H9 (cell line): ENCODE measurements around the gene INTS1. TPM values are rescaled to one million over a fixed set of nuclear protein-coding genes. Genes with fewer than 3 reads are reported as not detected.
"Not testable (repeated sequence)": the region's sequence is repeated elsewhere in the genome, so short reads cannot be mapped to it uniquely, and the experiment has no call there.

Source experiments
- DNase-seq: peaks from one replicate; pipeline ENCODE4 v3.0.0-alpha.2; 2017
- H2AFZ ChIP-seq: one replicate; pipeline ENCODE4 v1.6.1; 2013; ENCODE audit warnings: mild to moderate bottlenecking, low read length, control low read depth, moderate library complexity
- H2AK5ac ChIP-seq: 2 replicates; pipeline ENCODE4 v1.6.1; 2013; ENCODE audit warnings: low read length, control low read depth, mixed read lengths; ENCODE audit not compliant: insufficient read length
- H2BK120ac ChIP-seq: one replicate; pipeline ENCODE4 v1.6.1; 2013; ENCODE audit warnings: low read depth, mild to moderate bottlenecking, low read length, control low read depth, inconsistent platforms; ENCODE audit not compliant: poor library complexity, severe bottlenecking
- H2BK12ac ChIP-seq: 2 replicates; pipeline ENCODE4 v1.6.1; 2013; ENCODE audit warnings: low read length, control low read depth, mixed read lengths, low read depth; ENCODE audit not compliant: insufficient read length
- H2BK15ac ChIP-seq: 2 replicates; pipeline ENCODE4 v1.6.1; 2013; ENCODE audit warnings: low read depth, low read length, control low read depth
- H2BK20ac ChIP-seq: one replicate; pipeline ENCODE4 v1.6.1; 2013; ENCODE audit warnings: low read depth, mild to moderate bottlenecking, low read length, control low read depth, inconsistent platforms; ENCODE audit not compliant: poor library complexity, severe bottlenecking
- H2BK5ac ChIP-seq: 2 replicates; pipeline ENCODE4 v1.6.1; 2013; ENCODE audit warnings: low read length, control low read depth, mixed read lengths; ENCODE audit not compliant: insufficient read length
- H3K14ac ChIP-seq: 2 replicates; pipeline ENCODE4 v1.6.1; 2013; ENCODE audit warnings: low read length, control low read depth; ENCODE audit not compliant: insufficient read depth
- H3K18ac ChIP-seq: 2 replicates; pipeline ENCODE4 v1.6.1; 2013; ENCODE audit warnings: low read depth, mild to moderate bottlenecking, mixed read lengths, low read length, control low read depth; ENCODE audit not compliant: insufficient read length
- H3K23ac ChIP-seq: 2 replicates; pipeline ENCODE4 v1.6.1; 2013; ENCODE audit warnings: low read length, control low read depth, mixed read lengths, low read depth; ENCODE audit not compliant: insufficient read length
- H3K23me2 ChIP-seq: 2 replicates; pipeline ENCODE4 v1.6.1; 2013; ENCODE audit warnings: low read depth, mild to moderate bottlenecking, mixed read lengths, low read length, control low read depth; ENCODE audit not compliant: insufficient read length, poor library complexity, severe bottlenecking
- H3K27ac ChIP-seq: 2 replicates; pipeline ENCODE4 v1.5.1; 2013; ENCODE audit warnings: low read length, control low read depth, mixed read lengths, low read depth; ENCODE audit not compliant: insufficient read length
- H3K27me3 ChIP-seq: 2 replicates; pipeline ENCODE4 v1.6.1; 2013; ENCODE audit warnings: low read length, control low read depth, inconsistent platforms; ENCODE audit not compliant: insufficient read depth
- H3K4ac ChIP-seq: 2 replicates; pipeline ENCODE4 v1.6.1; 2013; ENCODE audit warnings: low read depth, mild to moderate bottlenecking, control low read depth, inconsistent platforms, low read length, moderate library complexity
- H3K4me1 ChIP-seq: 2 replicates; pipeline ENCODE4 v1.6.1; 2013; ENCODE audit warnings: low read length, control low read depth, inconsistent platforms; ENCODE audit not compliant: insufficient read depth
- H3K4me2 ChIP-seq: 2 replicates; pipeline ENCODE4 v1.6.1; 2013; ENCODE audit warnings: low read length, control low read depth, mixed read lengths; ENCODE audit not compliant: insufficient read length, insufficient read depth
- H3K56ac ChIP-seq: 2 replicates; pipeline ENCODE4 v1.6.1; 2013; ENCODE audit warnings: low read depth, mild to moderate bottlenecking, mixed read lengths, low read length, control low read depth; ENCODE audit not compliant: insufficient read length
- H3K79me1 ChIP-seq: 2 replicates; pipeline ENCODE4 v1.6.1; 2013; ENCODE audit warnings: low read depth, mild to moderate bottlenecking, moderate library complexity, low read length, control low read depth, inconsistent platforms; ENCODE audit not compliant: insufficient read depth, poor library complexity, severe bottlenecking
- H3K79me2 ChIP-seq: 2 replicates; pipeline ENCODE4 v1.6.1; 2013; ENCODE audit warnings: low read length, control low read depth, inconsistent platforms; ENCODE audit not compliant: insufficient read depth
- H3K9ac ChIP-seq: 2 replicates; pipeline ENCODE4 v1.6.1; 2013; ENCODE audit warnings: low read length, control low read depth, mixed read lengths; ENCODE audit not compliant: insufficient read length; ENCODE audit errors: extremely low read depth
- H3K9me3 ChIP-seq: one replicate; pipeline ENCODE4 v1.6.1; 2013; ENCODE audit warnings: low read depth, low read length, inconsistent platforms; ENCODE audit not compliant: control insufficient read depth
- H3T11ph ChIP-seq: one replicate; pipeline ENCODE4 v1.6.1; 2013; ENCODE audit warnings: mild to moderate bottlenecking, low read length, control low read depth, inconsistent platforms
- H4K20me1 ChIP-seq: one replicate; pipeline ENCODE4 v1.6.1; 2013; ENCODE audit not compliant: control insufficient read depth, insufficient read length, insufficient read depth
- H4K5ac ChIP-seq: 2 replicates; pipeline ENCODE4 v1.6.1; 2013; ENCODE audit warnings: low read depth, mild to moderate bottlenecking, mixed read lengths, low read length, control low read depth; ENCODE audit not compliant: insufficient read length
- H4K8ac ChIP-seq: replicated peaks from 2 replicates; pipeline ENCODE4 v1.6.1; 2013; ENCODE audit warnings: low read length, control low read depth, mixed read lengths, low read depth; ENCODE audit not compliant: insufficient read length
- H4K91ac ChIP-seq: 2 replicates; pipeline ENCODE4 v1.6.1; 2013; ENCODE audit warnings: low read depth, mild to moderate bottlenecking, moderate library complexity, mixed read lengths, low read length, control low read depth; ENCODE audit not compliant: insufficient read length
- H3K27ac Mint-ChIP-seq, 3 experiments: 2 replicates in 2 of 3; 3 replicates in 1 of 3; pipeline ENCODE4 v1.8.0; 2020 to 2021; ENCODE audit warnings: mixed read lengths in 3 of 3, mild to moderate bottlenecking in 1 of 3, moderate library complexity in 1 of 3
- H3K27me3 Mint-ChIP-seq: 2 replicates; pipeline ENCODE4 v1.8.0; 2021; ENCODE audit warnings: low read depth, mild to moderate bottlenecking, moderate library complexity, mixed read lengths
- H3K36me3 Mint-ChIP-seq, 3 experiments: 2 replicates in 2 of 3; 3 replicates in 1 of 3; pipeline ENCODE4 v1.8.0; 2020 to 2021; ENCODE audit warnings: low read depth in 3 of 3, mixed read lengths in 3 of 3; ENCODE audit not compliant: insufficient read depth in 1 of 3
- H3K4me1 Mint-ChIP-seq, 2 experiments: 2 replicates each; pipeline ENCODE4 v1.8.0; 2020; ENCODE audit warnings: mixed read lengths in 2 of 2
- H3K4me3 Mint-ChIP-seq, 2 experiments: 2 replicates in 1 of 2; 3 replicates in 1 of 2; pipeline ENCODE4 v1.8.0; 2020 to 2021; ENCODE audit warnings: mild to moderate bottlenecking in 2 of 2, mixed read lengths in 2 of 2, moderate library complexity in 1 of 2
- H3K9me3 Mint-ChIP-seq, 2 experiments: 2 replicates in 1 of 2; 3 replicates in 1 of 2; pipeline ENCODE4 v1.8.0; 2020; ENCODE audit warnings: mild to moderate bottlenecking in 2 of 2, mixed read lengths in 2 of 2, moderate library complexity in 1 of 2
- CTCF ChIP-seq: fragments of 200-600 bp; sonication (generic); conservative IDR thresholded peaks from 3 replicates; pipeline ENCODE4 v1.8.0; 2021; ENCODE audit warnings: antibody characterized with exemption, mild to moderate bottlenecking
- WGBS: extraction: QIAGEN DNeasy Blood & Tissue Kit; methylation state at CpG from one replicate; pipeline ENCODE4 v1.1.7; 2013; ENCODE audit warnings: missing lambda C conversion rate, low lambda C conversion rate, mixed read lengths; ENCODE audit not compliant: insufficient read length; ENCODE audit errors: extremely low coverage; 5-methylcytosine and 5-hydroxymethylcytosine counted together
- total RNA-seq: library from RNA; stranded (reverse); gene quantifications from 2 replicates; pipeline ENCODE4 v1.2.1, GENCODE V29; 2021

INTS1 gene
- total RNA-seq, 1 experiment from 2014 or later = 133 TPM

DNA sequence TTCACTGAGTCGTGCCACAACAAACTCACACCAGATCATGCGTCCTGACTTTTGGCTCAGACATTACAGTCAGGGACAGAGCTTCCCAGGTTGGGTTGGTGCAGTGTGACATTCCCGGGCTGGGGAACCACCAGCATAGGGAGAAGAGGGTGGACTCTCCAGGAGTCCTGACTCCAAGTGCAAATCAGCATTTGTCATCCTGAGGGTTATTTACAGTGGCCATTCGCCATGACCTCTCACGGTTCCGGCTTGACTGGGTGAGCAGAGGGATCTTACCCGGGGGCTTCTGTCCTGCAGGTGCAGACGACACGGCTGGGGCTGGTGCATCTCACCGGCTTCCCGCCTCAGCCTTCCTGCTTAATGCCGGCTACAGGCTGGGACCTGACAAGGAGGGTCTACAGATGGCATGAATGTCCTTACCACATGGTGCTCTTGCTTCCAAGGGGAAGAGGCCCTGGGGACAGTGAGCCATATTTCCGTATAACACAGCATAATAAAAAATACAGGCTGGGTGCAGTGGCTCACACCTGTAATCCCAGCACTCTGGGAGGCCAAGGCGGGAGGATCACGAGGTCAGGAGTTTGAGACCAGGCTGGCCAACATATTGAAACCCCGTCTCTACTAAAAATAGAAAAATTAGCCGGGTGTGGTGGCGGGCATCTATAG, 12.5 kb upstream of the INTS1 start:
- WGBS = no CpG with 5 or more reads among the region's 18 CpGs
- Histone ChIP-seq H3T11ph (no peak overlapping the region), H2BK15ac (no peak overlapping the region), H3K14ac (no peak overlapping the region), H4K91ac (no peak overlapping the region), H3K9me3 (no peaks in the 10 kb centered on the region), H3K56ac (no peak overlapping the region), H3K79me1 (no peaks in the 10 kb centered on the region), H3K23ac (no peak overlapping the region), H3K4ac (no peak overlapping the region), H2BK12ac (no peak overlapping the region), H2BK120ac (no peak overlapping the region), H2AK5ac (no peak overlapping the region), H3K9ac (no peak overlapping the region), H2BK20ac (no peak overlapping the region), H3K4me2 (no peak overlapping the region), H2BK5ac (no peak overlapping the region), H4K8ac (no peak overlapping the region), H3K4me1 (no peaks in the 10 kb centered on the region), H4K20me1 (no peaks in the 10 kb centered on the region), H3K27ac (no peak overlapping the region), H4K5ac (no peak overlapping the region), H3K79me2 (no peaks in the 10 kb centered on the region), H2AFZ (no peak overlapping the region), H3K23me2 (no peaks in the 10 kb centered on the region), H3K27me3 (no peaks in the 10 kb centered on the region), H3K18ac (no peak overlapping the region)
- Mint-ChIP-seq H3K4me3 (no peak overlapping the region), H3K9me3 (peaks cover 4 to 11% of the 10 kb centered on the region in 2 experiments; a peak in 3 of 5 replicates), H3K27ac (no peak overlapping the region), H3K27me3 (peaks cover 2% of the 10 kb centered on the region), H3K36me3 (no peaks in the 10 kb centered on the region), H3K4me1 (peaks cover 3% of the 10 kb centered on the region in 2 experiments; a peak in 3 of 4 replicates)
- TF ChIP-seq CTCF = no peak
- no peak for DNase-seq

DNA sequence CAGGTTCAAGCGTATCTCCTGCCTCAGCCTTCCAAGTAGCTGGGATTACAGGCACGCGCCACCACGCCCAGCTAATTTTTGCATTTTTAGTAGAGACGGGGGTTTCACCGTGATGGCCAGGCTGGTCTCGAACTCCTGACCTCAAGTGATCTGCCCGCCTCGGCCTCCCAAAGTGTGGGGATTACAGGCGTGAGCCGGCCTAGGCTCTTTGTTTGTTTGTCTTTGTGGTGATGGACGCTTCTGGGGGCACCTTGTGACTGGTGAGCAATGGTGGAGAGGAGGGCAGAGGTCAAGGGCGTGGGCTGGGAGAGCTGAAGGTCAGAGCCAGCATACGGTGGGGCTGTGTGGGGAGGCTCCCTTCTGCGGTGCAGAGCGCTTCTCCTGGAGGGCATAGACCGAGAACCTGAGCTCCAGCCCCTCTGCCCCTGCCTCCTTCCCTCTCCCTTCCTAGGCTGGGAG, 11.3 kb upstream of the INTS1 start:
- not testable (repeated sequence) for DNase-seq, H2AFZ ChIP-seq, H3K4me1 ChIP-seq, H3K27ac ChIP-seq, H3T11ph ChIP-seq, H2BK15ac ChIP-seq, H2BK120ac ChIP-seq, H3K4me1 Mint-ChIP-seq, H4K8ac ChIP-seq, H3K14ac ChIP-seq, H3K4me3 Mint-ChIP-seq, H3K4ac ChIP-seq, H2BK5ac ChIP-seq, H4K91ac ChIP-seq, H3K23ac ChIP-seq, H3K4me2 ChIP-seq, H3K79me1 ChIP-seq, H3K9ac ChIP-seq, H2BK12ac ChIP-seq, H4K5ac ChIP-seq, H3K23me2 ChIP-seq, H3K9me3 ChIP-seq, H3K79me2 ChIP-seq, H3K27me3 ChIP-seq, H3K56ac ChIP-seq, H2AK5ac ChIP-seq, H3K36me3 Mint-ChIP-seq, H4K20me1 ChIP-seq, H2BK20ac ChIP-seq, H3K27me3 Mint-ChIP-seq
- H3K18ac ChIP-seq = peak overlapping the region; percentile 37
- WGBS = no CpG with 5 or more reads among the region's 17 CpGs
- Mint-ChIP-seq H3K9me3 (peaks cover 4 to 11% of the 10 kb centered on the region in 2 experiments; a peak in 3 of 5 replicates), H3K27ac (peak overlapping the region in 2 of 3 experiments; percentile 69 to 82; a peak in 3 of 7 replicates)
